ENCODE results near the gene COL25A1. TPM values are rescaled to one million over a fixed set of nuclear protein-coding genes. Genes with fewer than 3 reads are reported as not detected.

COL25A1 gene
- total RNA-seq, 1 experiment from 2014 or later, result 4.2 TPM

DNA sequence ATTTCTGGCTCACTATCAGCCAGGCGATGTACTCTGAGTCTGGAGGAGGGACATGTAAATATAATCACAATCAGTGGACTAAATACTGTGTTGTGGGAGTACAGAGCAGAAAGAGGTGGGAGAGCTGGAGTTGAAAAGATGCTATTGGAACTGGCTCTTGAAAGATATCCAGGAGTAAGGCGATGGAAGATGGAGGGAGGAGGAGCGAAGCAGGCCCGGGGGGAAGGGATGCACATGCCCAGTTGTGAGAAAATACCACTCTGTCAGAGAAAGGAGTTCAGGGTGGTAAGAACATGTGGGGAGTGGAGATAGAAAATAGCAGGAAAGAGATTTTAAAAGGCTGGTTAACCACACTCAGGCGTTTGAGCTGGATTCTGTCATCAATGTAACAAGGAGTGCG is 322.7 kb downstream of the COL25A1 start:
- Histone ChIP-seq H2BK120ac (ENCODE audit: low read depth, low read length, poor library complexity, severe bottlenecking) (no peak overlapping the region), H2AFZ (ENCODE audit: low read length) (no peak overlapping the region)

More for the DNA sequence above, 322.7 kb downstream of the COL25A1 start:
- no peaks in the 10 kb centered on the region for H3K27me3 Mint-ChIP-seq (ENCODE audit: low read depth)
- H2BK5ac ChIP-seq (ENCODE audit: insufficient read length, low read length), result no peak overlapping the region
- no peak overlapping the region for H2BK12ac ChIP-seq (ENCODE audit: insufficient read length, low read depth, low read length)
- H3K4ac ChIP-seq (ENCODE audit: low read depth, low read length), result no peak overlapping the region
- no peak overlapping the region for H3K9ac ChIP-seq (ENCODE audit: extremely low read depth, insufficient read length, low read length)
- no peak overlapping the region for H3K14ac ChIP-seq (ENCODE audit: insufficient read depth, low read length)
- H2BK15ac ChIP-seq (ENCODE audit: low read depth, low read length), result no peak overlapping the region
- H3K27me3 ChIP-seq (ENCODE audit: insufficient read depth, low read length), result no peaks in the 10 kb centered on the region
- no peaks in the 10 kb centered on the region for H3K79me1 ChIP-seq (ENCODE audit: insufficient read depth, low read depth, low read length, poor library complexity, severe bottlenecking)
- no peaks in the 10 kb centered on the region for H3K9me3 Mint-ChIP-seq
- no peaks in the 10 kb centered on the region; a peak in 1 of 7 replicates for H3K36me3 Mint-ChIP-seq (ENCODE audit: insufficient read depth in 1 of 3, low read depth in 3 of 3)
- no peak overlapping the region for H3T11ph ChIP-seq (ENCODE audit: low read length)
- H3K4me1 Mint-ChIP-seq, result peaks cover 4 to 11% of the 10 kb centered on the region in 2 experiments; a peak in 3 of 4 replicates
- H3K4me3 Mint-ChIP-seq, result no peak overlapping the region
- H4K5ac ChIP-seq (ENCODE audit: insufficient read length, low read depth, low read length), result no peak overlapping the region
- TF ChIP-seq, protein P1, sequence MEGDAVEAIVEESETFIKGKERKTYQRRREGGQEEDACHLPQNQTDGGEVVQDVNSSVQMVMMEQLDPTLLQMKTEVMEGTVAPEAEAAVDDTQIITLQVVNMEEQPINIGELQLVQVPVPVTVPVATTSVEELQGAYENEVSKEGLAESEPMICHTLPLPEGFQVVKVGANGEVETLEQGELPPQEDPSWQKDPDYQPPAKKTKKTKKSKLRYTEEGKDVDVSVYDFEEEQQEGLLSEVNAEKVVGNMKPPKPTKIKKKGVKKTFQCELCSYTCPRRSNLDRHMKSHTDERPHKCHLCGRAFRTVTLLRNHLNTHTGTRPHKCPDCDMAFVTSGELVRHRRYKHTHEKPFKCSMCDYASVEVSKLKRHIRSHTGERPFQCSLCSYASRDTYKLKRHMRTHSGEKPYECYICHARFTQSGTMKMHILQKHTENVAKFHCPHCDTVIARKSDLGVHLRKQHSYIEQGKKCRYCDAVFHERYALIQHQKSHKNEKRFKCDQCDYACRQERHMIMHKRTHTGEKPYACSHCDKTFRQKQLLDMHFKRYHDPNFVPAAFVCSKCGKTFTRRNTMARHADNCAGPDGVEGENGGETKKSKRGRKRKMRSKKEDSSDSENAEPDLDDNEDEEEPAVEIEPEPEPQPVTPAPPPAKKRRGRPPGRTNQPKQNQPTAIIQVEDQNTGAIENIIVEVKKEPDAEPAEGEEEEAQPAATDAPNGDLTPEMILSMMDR (conservative IDR thresholded peaks at IDR 0.05), result no peak
- H3K9me3 ChIP-seq (ENCODE audit: control insufficient read depth, low read depth, low read length), result no peaks in the 10 kb centered on the region
- no peaks in the 10 kb centered on the region for H3K79me2 ChIP-seq (ENCODE audit: insufficient read depth, low read length)
- H3K4me1 ChIP-seq (ENCODE audit: insufficient read depth, low read length), result no peaks in the 10 kb centered on the region
- H3K23ac ChIP-seq (ENCODE audit: insufficient read length, low read depth, low read length), result no peak overlapping the region
- H2BK20ac ChIP-seq (ENCODE audit: low read depth, low read length, poor library complexity, severe bottlenecking), result no peak overlapping the region
- no peak overlapping the region for H2AK5ac ChIP-seq (ENCODE audit: insufficient read length, low read length)
- no peak overlapping the region for H3K56ac ChIP-seq (ENCODE audit: insufficient read length, low read depth, low read length)
- H4K91ac ChIP-seq (ENCODE audit: insufficient read length, low read depth, low read length), result no peak overlapping the region
- H3K27ac Mint-ChIP-seq, result no peak overlapping the region; a peak in 1 of 7 replicates
- H3K4me2 ChIP-seq (ENCODE audit: insufficient read depth, insufficient read length, low read length), result no peak overlapping the region
- H3K18ac ChIP-seq (ENCODE audit: insufficient read length, low read depth, low read length), result no peak overlapping the region
- H4K20me1 ChIP-seq (ENCODE audit: control insufficient read depth, insufficient read depth, insufficient read length), result no peaks in the 10 kb centered on the region
- DNase-seq, result no peak
- H3K27ac ChIP-seq (ENCODE audit: insufficient read length, low read depth, low read length), result no peak overlapping the region
- H4K8ac ChIP-seq (replicated peaks; ENCODE audit: insufficient read length, low read depth, low read length), result no peak overlapping the region
- WGBS (ENCODE audit: extremely low coverage, insufficient read length, low lambda C conversion rate), result no CpG with 5 or more reads among the region's 6 CpGs
- H3K23me2 ChIP-seq (ENCODE audit: insufficient read length, low read depth, low read length, poor library complexity, severe bottlenecking), result no peaks in the 10 kb centered on the region
